HS-5 (cell line): Measurements from ENCODE around the gene RRP1.

ENCODE experiments used
- DNase-seq: peaks from one replicate; pipeline ENCODE4 v3.0.0-alpha.2; 2012; ENCODE audit warnings: low read depth

Gene RRP1

GRCh38 chr21:43775795-43776430, 13.5 kb upstream of the RRP1 start, which contains the start of gene CSTB:
Gene CSTB, minus strand, starts transcription at chr21:43776308. Its CDS starts 39 bp downstream, at chr21:43776269.
- peak; percentile 15 for DNase-seq

GRCh38 chr21:43777953-43778352, 11.4 kb upstream of the RRP1 start:
- DNase-seq = no peak

GRCh38 chr21:43778469-43779335, 10.7 kb upstream of the RRP1 start:
- DNase-seq = no peak

GRCh38 chr21:43779660-43780059, 9.7 kb upstream of the RRP1 start:
- DNase-seq = no peak

- DNase-seq = no peak
Measured at GRCh38 chr21:43781846-43782245, 7.5 kb upstream of the RRP1 start.

GRCh38 chr21:43782431-43783097, 6.8 kb upstream of the RRP1 start:
- DNase-seq = no peak

GRCh38 chr21:43783098-43783700, 6.2 kb upstream of the RRP1 start:
- no peak for DNase-seq

GRCh38 chr21:43785134-43785533, 4.2 kb upstream of the RRP1 start:
- no peak for DNase-seq

- no peak for DNase-seq
Measured at GRCh38 chr21:43786300-43786806, 3.0 kb upstream of the RRP1 start.

- DNase-seq = no peak
Measured at GRCh38 chr21:43786807-43787440, 2.5 kb upstream of the RRP1 start.

- no peak for DNase-seq
Measured at GRCh38 chr21:43790010-43790524, 690 bp downstream of the RRP1 start.

GRCh38 chr21:43792406-43792805, 3.0 kb downstream of the RRP1 start:
- no peak for DNase-seq

- no peak for DNase-seq
Measured at GRCh38 chr21:43793243-43793642, 3.9 kb downstream of the RRP1 start.

GRCh38 chr21:43794311-43794710, 4.9 kb downstream of the RRP1 start:
- no peak for DNase-seq

- DNase-seq = no peak
Measured at GRCh38 chr21:43794857-43795256, 5.5 kb downstream of the RRP1 start.

GRCh38 chr21:43797415-43797814, 8.0 kb downstream of the RRP1 start:
- no peak for DNase-seq

GRCh38 chr21:43797925-43798715, 8.7 kb downstream of the RRP1 start:
- DNase-seq = no peak

GRCh38 chr21:43799301-43799840, 10.0 kb downstream of the RRP1 start:
- DNase-seq = no peak

GRCh38 chr21:43800124-43800523, 10.7 kb downstream of the RRP1 start:
- DNase-seq = no peak

GRCh38 chr21:43800566-43800965, 11.2 kb downstream of the RRP1 start:
- no peak for DNase-seq
